ENCODE measurements around the gene TTC27. TPM values are rescaled to one million over a fixed set of nuclear protein-coding genes. Genes with fewer than 3 reads are reported as not detected.

Gene TTC27
- 19.2 and 20.7 TPM in 2 replicates for total RNA-seq

GRCh38 chr2:32627814-32628579, at the start of gene TTC27:
TTC27 (plus strand) TSS chr2:32628050; CDS start chr2:32628293, 243 bp downstream.

